ENCODE results near the gene ANKRD34B. TPM values are rescaled to one million over a fixed set of nuclear protein-coding genes. Genes with fewer than 3 reads are reported as not detected.

Gene ANKRD34B
- total RNA-seq, 3 donors from 2014 or later (not counting 1 experiment from before 2014, with no cell fraction given): not detected

DNA sequence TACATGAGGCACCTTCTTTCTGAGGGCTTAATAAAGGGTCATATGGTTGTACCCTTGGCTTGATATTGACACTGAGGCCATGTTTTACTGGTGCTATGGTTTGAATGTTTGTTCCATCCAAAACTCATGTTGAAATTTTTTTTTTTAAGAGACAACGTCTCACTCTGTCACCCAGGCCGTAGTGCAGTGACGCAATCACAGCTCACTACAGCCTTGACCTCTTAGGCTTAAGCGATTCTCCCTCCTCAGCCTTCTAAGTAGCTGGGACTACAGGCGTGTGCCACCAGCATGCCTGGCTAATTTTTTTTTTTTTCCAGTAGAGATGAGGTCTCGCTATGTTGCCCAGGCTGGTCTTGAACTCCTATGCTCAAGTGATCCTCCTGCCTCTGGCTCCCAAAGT lies 61.2 kb downstream of the ANKRD34B start:
- ATAC-seq: no peak
- Mint-ChIP-seq H3K36me3 (no peaks in the 10 kb centered on the region), H3K27ac (no peak overlapping the region), H3K27me3 (ENCODE audit: low read depth in 2 of 2) (peaks cover 0 to 5% of the 10 kb centered on the region in 2 donors), H3K9me3 (no peaks in the 10 kb centered on the region), H3K4me1 (no peaks in the 10 kb centered on the region), H3K4me3 (no peak overlapping the region)
- no peaks in the 10 kb centered on the region for H3K4me1 ChIP-seq (ENCODE audit: control insufficient read depth, insufficient read depth, low read length)
- H3K36me3 ChIP-seq (ENCODE audit: control insufficient read depth, insufficient read depth, low read length): no peaks in the 10 kb centered on the region
- H3K27ac ChIP-seq (ENCODE audit: low read length): no peak overlapping the region
- DNase-seq: no peak
- WGBS (ENCODE audit: insufficient coverage): 94% methylated on average over 6 of the region's 6 CpGs
- TF ChIP-seq, protein P1, sequence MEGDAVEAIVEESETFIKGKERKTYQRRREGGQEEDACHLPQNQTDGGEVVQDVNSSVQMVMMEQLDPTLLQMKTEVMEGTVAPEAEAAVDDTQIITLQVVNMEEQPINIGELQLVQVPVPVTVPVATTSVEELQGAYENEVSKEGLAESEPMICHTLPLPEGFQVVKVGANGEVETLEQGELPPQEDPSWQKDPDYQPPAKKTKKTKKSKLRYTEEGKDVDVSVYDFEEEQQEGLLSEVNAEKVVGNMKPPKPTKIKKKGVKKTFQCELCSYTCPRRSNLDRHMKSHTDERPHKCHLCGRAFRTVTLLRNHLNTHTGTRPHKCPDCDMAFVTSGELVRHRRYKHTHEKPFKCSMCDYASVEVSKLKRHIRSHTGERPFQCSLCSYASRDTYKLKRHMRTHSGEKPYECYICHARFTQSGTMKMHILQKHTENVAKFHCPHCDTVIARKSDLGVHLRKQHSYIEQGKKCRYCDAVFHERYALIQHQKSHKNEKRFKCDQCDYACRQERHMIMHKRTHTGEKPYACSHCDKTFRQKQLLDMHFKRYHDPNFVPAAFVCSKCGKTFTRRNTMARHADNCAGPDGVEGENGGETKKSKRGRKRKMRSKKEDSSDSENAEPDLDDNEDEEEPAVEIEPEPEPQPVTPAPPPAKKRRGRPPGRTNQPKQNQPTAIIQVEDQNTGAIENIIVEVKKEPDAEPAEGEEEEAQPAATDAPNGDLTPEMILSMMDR (IDR thresholded peaks at IDR 0.05): no peak
- intact Hi-C loops (cut with micrococcal nuclease): no loop called here
- no peaks in the 10 kb centered on the region for H3K27me3 ChIP-seq (ENCODE audit: control insufficient read depth, insufficient read depth, low read length)
- H3K4me3 ChIP-seq (ENCODE audit: low read length): no peak overlapping the region
- H3K9me3 ChIP-seq (ENCODE audit: control insufficient read depth, insufficient read depth, low read length): no peaks in the 10 kb centered on the region

DNA sequence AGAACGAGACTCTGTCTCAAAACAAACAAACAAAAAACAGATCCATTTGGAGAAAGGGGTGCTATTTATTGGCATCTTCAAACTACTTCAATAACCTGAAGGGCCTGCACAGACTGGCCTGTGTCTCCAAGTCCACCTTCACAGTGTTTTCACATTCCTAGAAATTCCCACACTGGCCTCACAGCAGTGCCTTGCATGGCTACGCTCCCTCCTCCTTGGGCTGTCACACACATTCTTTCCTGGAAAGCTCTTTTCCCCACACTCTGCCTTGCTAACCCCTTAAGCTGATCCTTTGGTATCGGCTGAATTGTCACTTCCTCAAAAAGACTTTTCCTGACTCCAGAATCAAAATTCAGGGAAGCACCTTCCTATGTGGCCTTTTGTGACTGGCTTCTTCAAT lies 62.4 kb downstream of the ANKRD34B start:
- Mint-ChIP-seq H3K27ac (no peak overlapping the region), H3K4me1 (no peaks in the 10 kb centered on the region), H3K36me3 (no peaks in the 10 kb centered on the region), H3K4me3 (no peak overlapping the region), H3K9me3 (no peaks in the 10 kb centered on the region), H3K27me3 (ENCODE audit: low read depth in 2 of 2) (peaks cover 0 to 2% of the 10 kb centered on the region in 2 donors)
- peaks cover 2% of the 10 kb centered on the region for H3K4me1 ChIP-seq (ENCODE audit: control insufficient read depth, insufficient read depth, low read length)
- H3K9me3 ChIP-seq (ENCODE audit: control insufficient read depth, insufficient read depth, low read length): no peaks in the 10 kb centered on the region
- 93% methylated on average over 3 of the region's 3 CpGs for WGBS (ENCODE audit: insufficient coverage)
- H3K4me3 ChIP-seq (ENCODE audit: low read length): no peak overlapping the region
- H3K27me3 ChIP-seq (ENCODE audit: control insufficient read depth, insufficient read depth, low read length): no peaks in the 10 kb centered on the region
- intact Hi-C loops (cut with micrococcal nuclease): no loop called here
- TF ChIP-seq, protein P1 (IDR thresholded peaks at IDR 0.05): no peak
- ATAC-seq (no peak), DNase-seq (no peak)
- no peak overlapping the region for H3K27ac ChIP-seq (ENCODE audit: low read length)
- no peaks in the 10 kb centered on the region for H3K36me3 ChIP-seq (ENCODE audit: control insufficient read depth, insufficient read depth, low read length)

Other genes starting within 250 kb of the ANKRD34B start
- gene ZFYVE16, start 162.2 kb downstream of the ANKRD34B start, total RNA-seq: 10 to 100 TPM; 24.4 to 36.6 (median 30.1) TPM
- gene FAM151B, start 82.2 kb downstream of the ANKRD34B start, total RNA-seq: under 1 TPM; 0.21 to 0.45 (median 0.43) TPM
- gene MSH3, start 84.4 kb upstream of the ANKRD34B start, total RNA-seq: 10 to 100 TPM; 11.6 to 17.1 (median 15.5) TPM
- 10 to 100 TPM in 2 of 3 donors, 1 to 10 TPM in 1; 8.8 to 14.3 (median 12.0) TPM for gene DHFR, start 84.7 kb upstream of the ANKRD34B start, total RNA-seq